Trophoblast cell (in vitro differentiated cells and primary cell): Measurements from ENCODE around the gene GNB1.
A peak's percentile ranks its signal among the peaks of the same experiment; 100 is the strongest.

Experiments used
- DNase-seq, 2 donors: peaks; one replicate each; pipeline ENCODE4 v3.0.0-alpha.2; 2016
- H2AFZ ChIP-seq: 2 replicates; pipeline ENCODE4 v1.6.1; 2013; ENCODE audit warnings: low read length, moderate library complexity, mild to moderate bottlenecking; ENCODE audit not compliant: insufficient read depth, poor library complexity
- H2AK5ac ChIP-seq: 2 replicates; pipeline ENCODE4 v1.6.1; 2013; ENCODE audit warnings: mild to moderate bottlenecking, low read length
- H2BK120ac ChIP-seq: 2 replicates; pipeline ENCODE4 v1.6.1; 2013; ENCODE audit warnings: low read length, mild to moderate bottlenecking, moderate library complexity; ENCODE audit not compliant: insufficient read depth, poor library complexity
- H2BK12ac ChIP-seq: 2 replicates; pipeline ENCODE4 v1.6.1; 2013; ENCODE audit warnings: mild to moderate bottlenecking, low read length, moderate library complexity
- H2BK5ac ChIP-seq: 2 replicates; pipeline ENCODE4 v1.6.1; 2013; ENCODE audit warnings: low read length, low read depth, moderate library complexity, mild to moderate bottlenecking; ENCODE audit not compliant: poor library complexity
- H3K14ac ChIP-seq: 2 replicates; pipeline ENCODE4 v1.6.1; 2013; ENCODE audit warnings: mild to moderate bottlenecking, low read length
- H3K18ac ChIP-seq: 2 replicates; pipeline ENCODE4 v1.6.1; 2013; ENCODE audit warnings: mild to moderate bottlenecking, low read length
- H3K23ac ChIP-seq: 2 replicates; pipeline ENCODE4 v1.6.1; 2013; ENCODE audit warnings: low read length
- H3K27ac ChIP-seq: 2 replicates; pipeline ENCODE4 v1.5.1; 2013; ENCODE audit warnings: low read depth, mild to moderate bottlenecking, inconsistent platforms, low read length, moderate library complexity
- H3K27me3 ChIP-seq: 2 replicates; pipeline ENCODE4 v1.6.1; 2013; ENCODE audit warnings: inconsistent platforms, mild to moderate bottlenecking, low read length, moderate library complexity; ENCODE audit not compliant: insufficient read depth
- H3K36me3 ChIP-seq, 2 experiments: 1 replicate in 1 of 2; 2 replicates in 1 of 2; pipeline ENCODE4 v1.6.1; 2013; ENCODE audit warnings: low read length in 2 of 2, mild to moderate bottlenecking in 2 of 2, moderate library complexity in 1 of 2; ENCODE audit not compliant: insufficient read depth in 2 of 2, control insufficient read depth in 1 of 2
- H3K4ac ChIP-seq: 2 replicates; pipeline ENCODE4 v1.6.1; 2013; ENCODE audit warnings: low read depth, mild to moderate bottlenecking, low read length, moderate library complexity
- H3K4me1 ChIP-seq, 2 experiments: 1 replicate in 1 of 2; 2 replicates in 1 of 2; pipeline ENCODE4 v1.6.1; 2013; ENCODE audit warnings: low read length in 2 of 2, mild to moderate bottlenecking in 2 of 2, moderate library complexity in 1 of 2; ENCODE audit not compliant: insufficient read depth in 2 of 2, control insufficient read depth in 1 of 2
- H3K4me2 ChIP-seq: 2 replicates; pipeline ENCODE4 v1.6.1; 2013; ENCODE audit warnings: inconsistent platforms, mild to moderate bottlenecking, low read length, moderate library complexity
- H3K4me3 ChIP-seq: 2 replicates; pipeline ENCODE4 v1.5.1; 2013; ENCODE audit warnings: mild to moderate bottlenecking, low read depth, low read length, inconsistent platforms
- H3K79me1 ChIP-seq: one replicate; pipeline ENCODE4 v1.6.1; 2013; ENCODE audit warnings: low read length
- H3K79me2 ChIP-seq: 2 replicates; pipeline ENCODE4 v1.6.1; 2013; ENCODE audit warnings: low read length, mild to moderate bottlenecking; ENCODE audit not compliant: control insufficient read depth, insufficient read depth, poor library complexity
- H3K9ac ChIP-seq: 2 replicates; pipeline ENCODE4 v1.6.1; 2013; ENCODE audit warnings: mild to moderate bottlenecking, low read length
- H3K9me3 ChIP-seq: 2 replicates; pipeline ENCODE4 v1.6.1; 2013; ENCODE audit warnings: low read depth, mild to moderate bottlenecking, control low read depth, inconsistent platforms, low read length; ENCODE audit not compliant: insufficient read depth
- H4K12ac ChIP-seq: 2 replicates; pipeline ENCODE4 v1.6.1; 2013; ENCODE audit warnings: low read depth, mild to moderate bottlenecking, low read length, moderate library complexity
- H4K8ac ChIP-seq: 2 replicates; pipeline ENCODE4 v1.6.1; 2013; ENCODE audit warnings: low read depth, mild to moderate bottlenecking, low read length, moderate library complexity
- H4K91ac ChIP-seq: one replicate; pipeline ENCODE4 v1.6.1; 2013; ENCODE audit warnings: low read depth, mild to moderate bottlenecking, low read length, moderate library complexity
- WGBS: extraction: QIAGEN DNeasy Blood & Tissue Kit; methylation state at CpG from one replicate; pipeline ENCODE4 v1.1.7; 2013; ENCODE audit warnings: missing lambda C conversion rate; ENCODE audit not compliant: insufficient read length, insufficient coverage; ENCODE audit errors: extremely low coverage; 5-methylcytosine and 5-hydroxymethylcytosine counted together

The GNB1 gene

GRCh38 chr1:1760345-1760650 is 130.6 kb downstream of the GNB1 start:
- H4K12ac ChIP-seq: no peak overlapping the region
- H3K36me3 ChIP-seq: peaks cover 72 to 83% of the 10 kb centered on the region in 2 experiments
- peaks cover 7 to 18% of the 10 kb centered on the region in 2 experiments for H3K4me1 ChIP-seq
- H2BK12ac ChIP-seq: no peak overlapping the region
- H3K23ac ChIP-seq: no peak overlapping the region
- no peak overlapping the region for H3K14ac ChIP-seq
- H4K91ac ChIP-seq: no peak overlapping the region
- no peak overlapping the region for H2AFZ ChIP-seq
- no peak overlapping the region for H3K27ac ChIP-seq
- no peak for DNase-seq
- H3K9ac ChIP-seq: no peak overlapping the region
- H3K4me3 ChIP-seq: no peak overlapping the region
- no peak overlapping the region for H4K8ac ChIP-seq
- WGBS: no CpG with 5 or more reads among the region's 20 CpGs
- peaks cover 2% of the 10 kb centered on the region for H3K9me3 ChIP-seq
- no peak overlapping the region for H2BK5ac ChIP-seq
- H3K79me1 ChIP-seq: peaks cover 4% of the 10 kb centered on the region
- H2BK120ac ChIP-seq: no peak overlapping the region
- H3K79me2 ChIP-seq: peaks cover 3% of the 10 kb centered on the region
- H3K4me2 ChIP-seq: no peak overlapping the region
- no peak overlapping the region for H3K18ac ChIP-seq
- no peaks in the 10 kb centered on the region for H3K27me3 ChIP-seq
- H2AK5ac ChIP-seq: no peak overlapping the region
- no peak overlapping the region for H3K4ac ChIP-seq

GRCh38 chr1:1759456-1760344 is 131.2 kb downstream of the GNB1 start:
- DNase-seq: no peak
- H2AFZ ChIP-seq: no peak overlapping the region
- no peak overlapping the region for H3K4me2 ChIP-seq
- peaks cover 7 to 18% of the 10 kb centered on the region in 2 experiments for H3K4me1 ChIP-seq
- H4K91ac ChIP-seq: no peak overlapping the region
- peaks cover 4% of the 10 kb centered on the region for H3K79me1 ChIP-seq
- no peak overlapping the region for H3K27ac ChIP-seq
- no peak overlapping the region for H4K12ac ChIP-seq
- H3K9ac ChIP-seq: no peak overlapping the region
- H3K23ac ChIP-seq: no peak overlapping the region
- H2BK120ac ChIP-seq: no peak overlapping the region
- no peak overlapping the region for H3K18ac ChIP-seq
- peaks cover 3% of the 10 kb centered on the region for H3K79me2 ChIP-seq
- H3K14ac ChIP-seq: no peak overlapping the region
- H3K36me3 ChIP-seq: peaks cover 72 to 83% of the 10 kb centered on the region in 2 experiments
- H3K27me3 ChIP-seq: no peaks in the 10 kb centered on the region
- no peak overlapping the region for H2BK12ac ChIP-seq
- no peak overlapping the region for H3K4me3 ChIP-seq
- peak overlapping the region; percentile 2 for H3K4ac ChIP-seq
- WGBS: no CpG with 5 or more reads among the region's 37 CpGs
- peaks cover 2% of the 10 kb centered on the region for H3K9me3 ChIP-seq
- H2BK5ac ChIP-seq: no peak overlapping the region
- no peak overlapping the region for H4K8ac ChIP-seq
- H2AK5ac ChIP-seq: no peak overlapping the region

- H3K27me3 ChIP-seq: no peaks in the 10 kb centered on the region
- no peak overlapping the region for H3K23ac ChIP-seq
- DNase-seq: peak; percentile 95 to 96
- no peak overlapping the region for H3K4me3 ChIP-seq
- H4K91ac ChIP-seq: no peak overlapping the region
- H4K8ac ChIP-seq: no peak overlapping the region
- H2AFZ ChIP-seq: no peak overlapping the region
- H3K4me2 ChIP-seq: no peak overlapping the region
- H3K4ac ChIP-seq: no peak overlapping the region
- H2AK5ac ChIP-seq: no peak overlapping the region
- peaks cover 7 to 13% of the 10 kb centered on the region in 2 experiments for H3K4me1 ChIP-seq
- peaks cover 3% of the 10 kb centered on the region for H3K79me2 ChIP-seq
- no peak overlapping the region for H2BK5ac ChIP-seq
- peaks cover 2% of the 10 kb centered on the region for H3K9me3 ChIP-seq
- no peak overlapping the region for H3K27ac ChIP-seq
- no peak overlapping the region for H3K18ac ChIP-seq
- no CpG with 5 or more reads among the region's 34 CpGs for WGBS
- H3K14ac ChIP-seq: no peak overlapping the region
- no peak overlapping the region for H4K12ac ChIP-seq
- H2BK12ac ChIP-seq: no peak overlapping the region
- no peak overlapping the region for H3K9ac ChIP-seq
- H3K79me1 ChIP-seq: peaks cover 4% of the 10 kb centered on the region
- H2BK120ac ChIP-seq: no peak overlapping the region
- H3K36me3 ChIP-seq: peaks cover 73 to 84% of the 10 kb centered on the region in 2 experiments
Measured at GRCh38 chr1:1758692-1759455, 132.0 kb downstream of the GNB1 start.

GRCh38 chr1:1758059-1758621 is 132.7 kb downstream of the GNB1 start:
- Histone ChIP-seq H2BK120ac (peak overlapping the region; percentile 34), H3K36me3 (peaks cover 80 to 90% of the 10 kb centered on the region in 2 experiments), H2BK5ac (no peak overlapping the region), H3K4me3 (no peak overlapping the region), H3K27me3 (no peaks in the 10 kb centered on the region), H3K23ac (no peak overlapping the region), H2AFZ (no peak overlapping the region), H2BK12ac (no peak overlapping the region), H4K91ac (peak overlapping the region; percentile 72), H4K8ac (peak overlapping the region; percentile 49), H3K14ac (peak overlapping the region; percentile 60), H3K9me3 (peaks cover 2% of the 10 kb centered on the region), H3K79me1 (peaks cover 4% of the 10 kb centered on the region), H3K27ac (no peak overlapping the region), H3K18ac (peak overlapping the region; percentile 26), H3K4me1 (peaks cover 3 to 9% of the 10 kb centered on the region in 2 experiments), H4K12ac (peak overlapping the region; percentile 22), H3K79me2 (peaks cover 3% of the 10 kb centered on the region), H3K4ac (peak overlapping the region; percentile 35), H3K9ac (no peak overlapping the region), H3K4me2 (no peak overlapping the region), H2AK5ac (peak overlapping the region; percentile 49)
- no peak for DNase-seq
- no CpG with 5 or more reads among the region's 27 CpGs for WGBS
